ENCODE results near the gene PCCA. TPM values are rescaled to one million over a fixed set of nuclear protein-coding genes. Genes with fewer than 3 reads are reported as not detected.
"Not testable (repeated sequence)": the region's sequence is repeated elsewhere in the genome, so short reads cannot be mapped to it uniquely, and the experiment has no call there.

The PCCA gene
- total RNA-seq, 1 donor from 2014 or later, result 65.6 TPM

DNA sequence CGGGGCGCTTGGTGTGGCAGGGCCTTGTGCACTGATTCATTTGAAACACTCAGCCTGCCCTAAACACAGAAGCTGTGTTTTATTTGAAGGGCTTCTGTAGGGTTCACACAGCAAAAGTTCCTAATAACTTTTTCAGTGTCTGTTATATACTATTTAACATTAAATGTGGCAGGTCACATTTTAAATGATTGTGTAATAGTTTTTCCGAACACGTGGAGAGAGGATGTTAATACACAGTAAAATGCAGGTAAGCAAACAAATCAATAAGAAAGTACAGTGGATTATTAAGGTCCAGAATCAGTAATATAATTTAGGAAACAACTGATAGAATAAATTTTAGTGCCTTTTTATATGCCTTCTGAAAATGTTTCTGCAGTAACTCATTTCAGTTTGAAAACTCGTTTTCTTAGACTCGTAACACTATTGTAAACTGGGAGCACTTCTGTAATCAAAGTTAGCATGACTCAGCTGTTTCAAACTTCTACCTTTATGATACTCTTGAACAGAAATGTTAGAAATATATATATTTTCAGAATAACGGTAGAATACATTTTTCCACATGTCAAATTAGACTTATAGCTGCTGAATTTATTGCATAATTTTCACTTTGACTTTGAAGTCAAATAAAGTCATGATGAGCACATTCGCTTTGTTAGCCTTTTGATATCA is 429.6 kb downstream of the PCCA start:
- no peak for ATAC-seq (ENCODE audit: poor library complexity)
- intact Hi-C loops (cut with DNase I), result loop anchor here (5.0 kb wide), 1 partner anchor 861 kb away; no protein-coding TSS in a partner anchor
- DNase-seq, result no peak

DNA sequence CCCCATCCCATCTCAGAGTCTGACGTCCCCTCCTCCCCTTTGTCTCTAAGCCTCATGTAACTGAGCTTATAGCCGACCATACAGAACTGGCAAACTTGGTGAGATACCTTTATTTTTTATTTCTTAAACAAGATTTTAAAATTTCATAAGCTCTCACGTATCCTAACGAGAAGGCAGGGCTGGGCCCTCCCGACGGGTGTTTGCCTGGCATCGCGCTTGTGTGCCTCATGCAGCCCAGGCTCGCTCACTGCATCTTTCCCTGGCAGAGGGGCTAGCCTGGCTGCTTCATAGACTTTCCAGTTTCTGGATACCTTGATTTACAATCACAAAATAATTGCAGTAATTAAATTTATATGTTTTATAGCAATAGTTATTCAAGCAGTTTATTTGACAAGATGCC is 430.7 kb downstream of the PCCA start:
- ATAC-seq (ENCODE audit: poor library complexity) (no peak), DNase-seq (no peak)
- intact Hi-C loops (cut with DNase I), result loop anchor here (5.0 kb wide), 1 partner anchor 862 kb away; no protein-coding TSS in a partner anchor

DNA sequence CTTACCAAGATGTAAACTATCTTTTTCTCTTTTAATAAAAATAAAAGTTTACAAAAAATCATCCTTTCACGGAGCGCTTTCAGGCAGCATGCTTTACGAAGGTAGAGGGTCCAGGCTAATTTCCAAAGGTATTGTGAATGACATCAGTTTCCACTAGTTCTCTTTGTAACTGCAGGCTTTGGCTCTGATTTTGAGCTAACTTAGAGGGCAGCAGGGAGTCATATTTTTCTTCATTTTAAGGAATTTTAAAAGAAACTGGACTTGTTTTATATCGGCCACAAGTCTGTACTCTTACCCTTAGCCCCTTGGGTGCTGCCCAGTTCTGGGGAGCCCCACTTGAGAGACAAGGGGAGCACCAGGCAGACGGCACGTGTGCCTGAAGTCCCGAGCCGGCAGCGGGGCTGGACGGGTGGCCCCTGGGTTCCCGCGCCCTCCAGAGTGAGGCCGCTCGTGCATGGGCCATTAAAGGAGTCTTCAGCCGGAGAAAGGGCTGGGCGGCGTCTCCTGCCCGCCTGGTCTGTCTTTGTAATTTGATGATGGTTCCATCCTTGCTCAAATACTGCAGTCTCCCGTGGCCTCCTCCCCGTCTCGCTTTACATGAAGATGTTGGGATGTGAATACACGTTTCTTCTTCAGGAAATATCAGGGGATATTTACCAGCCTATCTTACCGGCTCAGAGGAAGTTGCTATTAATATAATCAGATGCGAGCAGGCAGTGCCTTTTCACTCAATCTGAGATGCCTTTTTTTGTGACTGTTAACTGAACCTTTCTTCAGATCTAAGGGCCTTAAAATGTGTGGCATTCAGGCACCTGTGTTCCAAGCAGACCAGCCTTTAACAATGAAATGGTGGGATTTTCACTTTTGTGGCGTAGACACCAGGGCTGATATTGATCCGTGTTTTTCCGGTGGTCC is 432.3 kb downstream of the PCCA start:
- intact Hi-C loops (cut with DNase I), result no loop called here

DNA sequence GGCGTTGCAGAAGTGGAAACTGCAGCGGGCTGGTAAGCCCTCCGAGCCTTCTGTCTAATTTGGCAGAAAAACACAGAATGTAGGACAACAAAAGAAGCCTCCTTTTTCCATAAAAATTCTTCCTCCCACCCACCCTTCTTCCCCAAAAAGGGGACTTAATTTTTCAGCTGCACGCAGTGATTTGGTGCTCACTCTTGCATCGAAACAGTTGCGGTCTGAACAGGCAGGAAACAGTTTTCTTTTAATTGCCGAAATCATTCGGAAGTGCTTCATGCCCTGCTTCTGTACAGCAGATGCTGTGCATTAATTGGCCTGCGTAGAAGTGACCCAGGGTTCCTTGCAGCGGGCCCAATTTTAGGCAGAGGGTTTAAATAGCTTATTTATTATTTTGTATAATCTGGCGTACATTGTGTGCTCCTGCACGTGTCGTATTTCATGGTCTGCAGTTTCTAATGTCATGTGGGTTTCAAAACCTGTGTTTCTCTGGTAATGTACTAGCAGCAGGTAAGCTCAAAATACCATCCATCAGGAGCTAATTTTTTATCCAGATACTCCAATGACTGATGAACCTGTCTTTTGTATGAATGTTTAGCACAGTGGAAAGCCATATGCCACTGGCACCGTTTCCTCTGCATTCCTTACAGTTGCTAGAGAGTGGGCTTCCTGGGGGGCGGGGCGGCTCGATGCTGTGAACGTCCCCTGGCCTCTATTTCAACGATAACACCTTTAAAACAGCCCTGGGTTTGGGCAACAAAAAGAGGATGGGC is 433.1 kb downstream of the PCCA start:
- intact Hi-C loops (cut with DNase I), result no loop called here

More for the DNA sequence above, 432.3 kb downstream of the PCCA start:
- ATAC-seq (ENCODE audit: poor library complexity) (no peak), DNase-seq (no peak)

DNA sequence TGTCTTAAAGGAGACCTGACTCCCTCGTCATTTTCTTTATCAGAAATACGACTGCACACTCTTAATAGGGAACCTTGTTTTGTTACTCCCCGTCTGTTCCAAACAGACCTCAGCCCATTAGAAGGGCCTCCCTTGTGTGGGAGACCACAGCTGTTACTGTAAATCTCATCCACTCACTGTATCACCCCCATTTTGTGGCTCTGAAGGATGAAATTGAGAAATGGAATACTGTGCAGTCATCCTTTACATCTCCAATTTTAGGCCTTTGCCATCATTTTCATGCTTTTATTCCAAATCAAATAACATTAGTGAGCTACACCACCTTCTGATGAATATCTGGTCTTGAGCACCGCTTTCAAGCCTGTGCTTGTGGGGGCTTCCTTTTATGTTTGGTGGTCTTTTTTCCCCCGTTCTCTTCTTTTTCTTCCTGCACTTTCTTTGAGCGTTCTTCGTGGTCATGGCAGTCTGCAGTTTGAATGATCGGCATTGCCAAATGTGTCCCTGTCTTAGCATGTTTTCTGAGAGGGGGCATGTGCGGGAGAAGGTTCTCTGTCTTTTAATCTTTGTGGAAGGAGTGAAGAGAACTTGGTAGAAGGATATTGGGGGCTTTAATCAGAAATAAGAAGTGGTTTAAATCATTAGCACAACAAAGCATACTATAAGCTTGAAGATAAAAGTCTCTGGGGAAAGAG is 433.9 kb downstream of the PCCA start:
- DNase-seq (no peak), ATAC-seq (ENCODE audit: poor library complexity) (no peak)
- intact Hi-C loops (cut with DNase I), result no loop called here

More for the DNA sequence above, 433.1 kb downstream of the PCCA start:
- no peak for DNase-seq
- no peak for ATAC-seq (ENCODE audit: poor library complexity)

DNA sequence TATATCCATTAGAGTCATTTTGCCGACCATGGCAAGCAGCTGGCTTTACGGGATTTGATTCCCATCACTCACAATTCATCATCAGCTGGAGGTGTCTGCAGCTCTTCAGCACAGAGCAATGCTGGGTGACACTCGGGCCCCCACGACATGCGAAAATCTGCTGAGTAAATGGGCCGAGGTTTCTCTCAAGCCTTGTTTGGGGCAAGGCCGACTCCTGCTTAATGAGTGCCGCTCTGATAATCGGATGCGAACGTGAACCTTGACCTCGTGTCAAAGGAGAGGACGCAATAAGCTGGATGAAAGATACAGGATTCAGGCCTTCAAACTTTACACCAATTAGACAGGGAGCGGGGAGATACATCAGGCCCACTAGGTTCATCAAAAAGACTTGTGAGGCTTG is 434.5 kb downstream of the PCCA start:
- DNase-seq, result no peak
- no peak for ATAC-seq (ENCODE audit: poor library complexity)
- intact Hi-C loops (cut with DNase I), result no loop called here

DNA sequence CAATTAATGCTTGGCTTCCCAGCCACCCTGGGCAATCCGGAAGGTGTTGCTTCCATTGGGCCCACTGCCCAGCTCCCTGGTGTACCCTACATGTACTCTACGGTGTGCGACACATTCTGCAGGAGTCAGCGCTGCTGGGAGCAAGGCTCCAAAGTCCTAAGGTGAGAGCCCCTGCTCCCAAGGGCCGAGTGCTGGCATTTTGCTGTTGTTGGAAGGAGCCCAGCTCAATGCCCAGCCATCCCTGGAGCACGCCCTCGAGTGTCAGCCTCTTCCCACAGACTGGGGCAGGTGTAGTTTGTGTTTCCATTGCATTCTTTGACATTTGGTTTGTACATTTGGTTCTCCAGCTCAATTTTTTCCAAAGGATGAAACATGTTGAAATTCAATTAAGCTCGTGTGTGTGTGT is 435.1 kb downstream of the PCCA start:
- intact Hi-C loops (cut with DNase I), result no loop called here
- ATAC-seq (ENCODE audit: poor library complexity) (no peak), DNase-seq (no peak)

DNA sequence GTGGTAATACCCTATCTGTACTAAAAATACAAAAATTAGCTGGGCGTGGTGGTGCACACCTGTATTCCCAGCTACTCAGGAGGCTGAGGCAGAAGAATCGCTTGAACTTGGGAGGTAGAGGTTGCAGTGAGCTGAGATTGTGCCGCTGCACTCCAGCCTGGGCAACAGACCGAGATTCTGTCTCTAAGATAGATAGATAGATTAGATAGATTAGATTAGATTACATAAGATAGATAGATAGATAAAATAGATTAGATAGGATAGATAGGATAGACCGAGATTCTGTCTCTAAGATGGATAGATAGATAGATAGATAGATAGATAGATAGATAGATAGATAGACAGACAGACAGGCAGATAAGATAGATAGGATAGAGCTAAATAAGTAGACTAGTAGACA is 435.8 kb downstream of the PCCA start:
- intact Hi-C loops (cut with DNase I); ATAC-seq (ENCODE audit: poor library complexity); DNase-seq: not testable (repeated sequence)

DNA sequence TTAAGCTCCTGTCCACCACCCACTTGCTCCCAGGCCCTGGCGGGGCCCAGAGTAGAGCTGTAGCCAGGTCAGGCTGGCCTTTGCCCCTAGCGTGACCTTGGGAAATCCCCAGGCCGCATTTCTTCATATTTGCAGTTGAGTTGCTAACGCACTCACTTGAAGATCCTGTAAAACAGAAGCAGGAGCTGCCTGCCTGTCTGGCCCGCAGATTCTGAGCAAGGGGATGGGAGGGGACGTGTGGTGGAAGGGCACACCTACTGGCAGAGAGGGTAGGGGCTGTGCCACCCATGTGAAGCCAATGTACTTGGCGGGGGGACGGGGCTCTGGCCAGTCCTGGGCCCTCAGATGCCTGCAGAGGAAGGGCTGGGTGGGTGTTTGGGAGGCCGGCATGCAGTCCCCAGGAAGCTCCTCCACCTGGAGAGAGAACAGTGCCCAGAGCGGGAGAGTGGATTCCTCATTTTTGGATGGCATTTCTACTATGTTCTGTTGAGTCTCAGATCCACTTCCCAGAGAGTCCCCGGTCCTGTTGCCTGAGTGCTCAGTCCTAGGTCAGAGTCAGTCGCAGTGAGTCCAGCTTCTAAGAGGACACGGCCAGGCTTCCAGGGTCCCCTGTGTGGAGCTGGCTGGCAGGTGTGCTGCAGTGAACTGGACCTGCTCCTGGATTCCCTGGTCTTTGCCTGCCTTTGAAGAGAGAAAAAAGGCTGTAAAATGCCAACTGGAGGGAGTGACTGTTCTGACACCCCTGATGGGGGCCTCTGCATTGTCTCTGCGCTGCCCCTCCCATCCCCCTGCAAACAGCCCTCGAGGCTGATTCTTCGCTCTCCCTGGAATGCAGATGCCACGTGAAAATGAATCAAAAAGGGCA is 436.8 kb downstream of the PCCA start:
- ATAC-seq (ENCODE audit: poor library complexity), result no peak

DNA sequence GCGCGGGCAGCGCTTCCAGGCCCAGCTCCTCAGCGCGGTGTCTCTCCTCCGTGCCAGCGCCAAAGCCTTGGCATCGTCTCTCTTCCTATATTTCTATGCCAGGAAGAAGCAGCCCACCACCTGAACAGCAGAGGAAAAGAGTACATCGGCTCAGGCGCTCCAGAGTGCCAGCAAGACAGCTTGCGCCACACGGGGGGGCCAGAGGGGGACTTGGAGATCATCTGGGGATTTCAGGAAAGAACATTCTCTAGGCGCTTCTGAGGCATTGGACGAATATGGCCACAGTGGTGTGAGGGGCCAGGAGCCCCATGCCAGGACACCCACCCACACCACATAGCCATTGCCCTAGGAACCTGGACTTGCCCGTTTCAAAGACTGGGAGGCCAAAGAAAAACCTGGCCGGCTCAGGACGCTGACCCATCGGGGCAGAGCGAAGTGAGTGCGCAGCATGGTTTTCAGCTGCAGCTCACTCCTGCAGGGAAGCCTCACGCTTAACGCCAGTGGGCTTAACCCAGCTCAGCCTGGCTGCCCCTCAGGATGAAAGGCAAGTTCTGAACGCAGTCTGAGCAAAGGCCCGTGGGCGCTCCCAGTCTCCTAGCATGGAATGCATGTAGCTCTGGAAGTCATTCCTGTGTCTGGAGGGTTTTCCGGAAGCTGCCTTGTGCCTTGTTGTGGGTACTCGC is 437.6 kb downstream of the PCCA start:
- no peak for ATAC-seq (ENCODE audit: poor library complexity)
- intact Hi-C loops (cut with DNase I), result no loop called here
- DNase-seq, result no peak

More for the DNA sequence above, 436.8 kb downstream of the PCCA start:
- intact Hi-C loops (cut with DNase I), result no loop called here
- no peak for DNase-seq

DNA sequence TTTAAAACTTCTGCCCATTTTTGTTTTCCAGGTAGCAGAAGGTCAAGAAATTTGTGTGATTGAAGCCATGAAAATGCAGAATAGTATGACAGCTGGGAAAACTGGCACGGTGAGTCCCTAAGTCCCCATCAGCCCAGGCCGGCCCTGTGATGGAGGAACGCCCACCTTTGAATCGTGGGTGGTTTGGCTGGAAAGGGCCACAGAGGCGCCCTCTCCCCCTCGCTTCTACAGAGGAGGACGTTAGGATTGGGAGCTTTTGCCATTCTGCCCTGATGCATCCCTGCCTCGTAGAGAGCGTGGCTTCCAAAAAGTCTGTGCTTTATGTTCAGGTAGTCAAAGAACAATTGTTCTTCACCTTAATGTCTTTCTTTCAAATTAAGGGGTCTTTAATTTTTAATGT is 438.8 kb downstream of the PCCA start:
- no peak for DNase-seq
- intact Hi-C loops (cut with DNase I), result no loop called here
- no peak for ATAC-seq (ENCODE audit: poor library complexity)

DNA sequence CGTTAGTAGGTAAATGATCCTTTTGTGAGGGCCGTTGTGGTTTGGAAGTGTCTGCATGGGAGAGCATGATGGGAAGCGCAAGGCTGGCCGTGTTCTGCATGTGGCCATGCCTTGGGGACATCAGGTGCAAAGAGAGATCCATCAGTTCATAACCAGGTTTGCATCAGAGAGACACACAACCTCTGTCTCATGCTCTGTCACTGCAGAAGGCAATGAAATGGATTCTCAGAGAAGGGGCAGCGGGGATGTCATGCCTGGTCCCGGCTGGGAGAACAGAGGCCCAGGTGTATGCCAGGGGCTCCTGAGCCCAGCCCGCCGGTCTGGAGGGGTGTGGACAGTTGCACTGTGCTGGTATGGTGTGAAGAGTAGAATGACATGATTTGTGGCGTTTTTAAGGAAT is 439.5 kb downstream of the PCCA start:
- ATAC-seq (ENCODE audit: poor library complexity) (no peak), DNase-seq (no peak)
- intact Hi-C loops (cut with DNase I), result no loop called here

DNA sequence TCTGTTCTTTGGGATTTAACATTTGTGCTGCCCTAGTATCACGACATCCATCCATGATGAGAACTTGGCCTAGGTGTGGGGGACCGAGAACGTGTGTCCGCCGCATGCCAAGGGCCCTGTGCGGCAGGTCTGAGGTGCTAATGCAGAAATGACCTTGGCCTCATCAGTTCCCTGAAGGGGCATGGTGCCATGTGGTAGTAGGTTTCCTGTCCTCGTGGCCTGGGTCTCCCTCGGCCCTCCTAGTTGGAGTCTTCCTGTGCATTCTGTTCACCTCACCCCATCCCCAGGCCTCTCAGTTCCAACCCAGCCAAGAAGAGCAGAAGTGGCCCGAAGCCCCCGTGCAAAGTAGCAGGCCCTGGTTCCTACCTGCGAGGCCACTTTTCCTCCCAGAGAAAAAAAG is 439.9 kb downstream of the PCCA start:
- intact Hi-C loops (cut with DNase I), result no loop called here
- ATAC-seq (ENCODE audit: poor library complexity) (no peak), DNase-seq (no peak)

DNA sequence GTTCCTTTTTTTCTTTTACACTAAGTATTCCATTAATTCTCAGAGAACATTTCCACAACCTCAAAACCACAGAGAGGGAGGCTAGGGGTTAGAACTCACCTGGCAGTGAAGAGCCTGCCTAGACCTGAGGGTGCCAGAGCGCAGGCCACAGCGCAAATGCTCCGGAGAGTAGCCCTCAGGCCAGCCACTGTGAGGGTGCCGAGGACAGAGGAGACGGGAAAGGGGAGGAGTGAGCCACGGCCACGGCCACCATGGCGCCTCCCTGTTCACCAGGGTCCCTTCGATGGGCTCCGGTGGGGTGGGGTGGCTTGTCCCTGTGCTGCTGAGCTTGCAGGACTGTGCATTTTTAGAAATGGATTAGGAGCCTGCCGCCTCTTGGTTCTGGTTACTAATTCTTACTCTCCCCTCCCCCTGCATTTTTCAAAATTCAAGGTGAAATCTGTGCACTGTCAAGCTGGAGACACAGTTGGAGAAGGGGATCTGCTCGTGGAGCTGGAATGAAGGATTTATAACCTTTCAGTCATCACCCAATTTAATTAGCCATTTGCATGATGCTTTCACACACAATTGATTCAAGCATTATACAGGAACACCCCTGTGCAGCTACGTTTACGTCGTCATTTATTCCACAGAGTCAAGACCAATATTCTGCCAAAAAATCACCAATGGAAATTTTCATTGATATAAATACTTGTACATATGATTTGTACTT is 440.9 kb downstream of the PCCA start:
- ATAC-seq (ENCODE audit: poor library complexity) (no peak), DNase-seq (no peak)
- intact Hi-C loops (cut with DNase I), result no loop called here

DNA sequence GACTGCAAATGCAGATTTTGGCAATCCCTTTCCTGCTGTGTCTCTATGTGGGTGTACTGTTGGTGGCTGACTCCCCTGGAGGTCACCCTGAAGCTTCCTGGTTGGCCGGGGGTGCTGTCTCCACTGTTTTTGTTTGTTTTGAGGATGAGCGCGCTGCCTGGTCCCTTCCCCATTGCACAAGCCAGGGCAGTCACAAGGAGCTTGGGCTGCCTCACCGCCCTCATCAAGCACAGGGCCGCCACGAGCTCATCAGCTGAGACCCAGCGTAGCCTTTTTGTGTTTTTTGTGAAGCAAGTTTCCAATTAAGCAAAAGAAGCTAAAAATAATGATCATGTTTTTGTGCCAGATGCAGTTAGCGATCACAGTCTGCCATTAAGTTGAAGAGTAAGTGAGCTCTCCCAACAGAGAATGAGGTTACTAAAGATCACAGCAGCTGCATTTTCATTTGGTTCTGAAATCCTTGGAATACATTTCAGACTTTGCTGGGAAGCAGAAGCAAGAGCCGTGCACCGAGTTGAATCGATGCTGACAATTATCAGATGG is 441.8 kb downstream of the PCCA start:
- ATAC-seq (ENCODE audit: poor library complexity) (no peak), DNase-seq (no peak)

DNA sequence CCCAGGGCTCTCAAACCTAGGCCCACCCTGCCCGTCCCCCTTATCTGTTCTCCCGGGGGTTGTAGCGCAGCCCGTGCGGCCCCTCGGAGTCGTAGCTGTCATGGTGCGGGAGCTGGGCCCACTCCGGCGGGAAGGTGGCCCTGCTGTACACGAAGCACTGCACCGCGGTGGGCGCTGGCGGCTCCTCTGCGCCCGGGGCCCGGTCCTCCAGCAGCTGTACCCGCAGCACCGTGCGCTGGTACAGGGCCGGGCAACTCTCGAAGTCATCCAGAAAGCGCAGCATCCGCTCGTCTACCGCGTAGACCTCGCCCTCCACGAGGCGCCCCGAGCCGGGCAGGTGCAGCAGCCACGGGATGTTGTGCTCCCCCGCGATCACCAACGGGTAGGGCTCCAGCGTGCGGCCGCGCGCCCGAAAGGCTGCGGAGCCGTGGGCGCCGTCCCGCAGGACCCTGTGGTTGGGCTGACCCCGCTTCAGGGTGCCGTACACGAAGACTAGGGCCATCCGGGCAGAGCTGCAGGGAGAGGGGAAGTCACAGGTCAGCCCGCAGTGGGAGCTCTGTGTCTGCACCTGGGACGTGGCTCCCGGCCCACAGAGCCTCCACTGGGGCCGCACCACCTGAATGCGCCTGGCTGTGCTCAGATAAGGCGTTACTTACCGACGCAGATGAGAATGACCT is 443.3 kb downstream of the PCCA start:
- intact Hi-C loops (cut with DNase I), result no loop called here
- no peak for ATAC-seq (ENCODE audit: poor library complexity)
- DNase-seq, result peak; percentile 38

More for the DNA sequence above, 441.8 kb downstream of the PCCA start:
- intact Hi-C loops (cut with DNase I), result no loop called here

All from Right ventricle myocardium superior (tissue), 1 donor.